ENCODE measurements around the gene NPAT.

GRCh38 chr11:108224911-108225786 lies 2.7 kb upstream of the NPAT start:
- no peak for TF ChIP-seq CTCF (IDR thresholded peaks at IDR 0.05 in 8 of 11, conservative IDR thresholded peaks at IDR 0.05 in 3 of 11)
- peak in 2 of 3 donors; percentile 8 to 49 for TF ChIP-seq POLR2AphosphoS5 (IDR thresholded peaks at IDR 0.05)
